Muscle of back (tissue), 11 donors: Measurements from ENCODE around the gene DNM2. TPM values are rescaled to one million over a fixed set of nuclear protein-coding genes. Genes with fewer than 3 reads are reported as not detected.
"Not testable (repeated sequence)": the region's sequence is repeated elsewhere in the genome, so short reads cannot be mapped to it uniquely, and the experiment has no call there.

Source experiments
- DNase-seq, 3 donors: peaks; one replicate each; pipeline versions ENCODE4 v3.0.0 to v3.0.0-alpha.2; 2013
- polyA plus RNA-seq, 10 donors: library from polyadenylated mRNA; unstranded; fragments of 120-200 nt; gene quantifications; one replicate each; pipeline ENCODE4 v1.2.1, GENCODE V29; 2013; ENCODE audit not compliant: insufficient read length in 10 of 10

Gene DNM2
- polyA plus RNA-seq, 10 donors = 60.7 to 83.2 (median 72.5) TPM

DNA sequence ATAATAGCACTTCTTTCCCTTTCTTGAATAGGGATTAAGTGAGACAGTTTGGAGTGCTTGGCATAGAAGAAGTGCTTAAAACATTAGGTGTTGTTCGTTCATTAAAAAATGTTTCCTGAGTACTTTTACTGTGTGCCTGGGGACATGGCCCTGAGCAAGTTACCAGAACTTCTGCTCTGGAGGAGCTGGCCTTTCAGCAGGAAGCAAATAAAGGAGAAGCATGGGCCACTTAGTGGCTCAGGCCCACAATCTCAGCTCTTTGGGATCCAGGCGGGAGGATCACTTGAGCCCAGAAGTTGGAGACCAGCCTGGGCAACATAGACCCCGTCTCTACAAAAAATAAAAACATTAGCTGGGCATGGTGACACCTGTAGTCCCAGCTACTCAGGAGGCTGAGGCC, 5.7 kb downstream of the DNM2 start:
- DNase-seq = no peak

- DNase-seq = no peak
These were observed 6.7 kb downstream of the DNM2 start for GRCh38 chr19:10724573-10725071.

GRCh38 chr19:10725415-10725814, 7.5 kb downstream of the DNM2 start:
- no peak for DNase-seq

GRCh38 chr19:10726268-10726667, 8.4 kb downstream of the DNM2 start:
- DNase-seq = no peak

DNA sequence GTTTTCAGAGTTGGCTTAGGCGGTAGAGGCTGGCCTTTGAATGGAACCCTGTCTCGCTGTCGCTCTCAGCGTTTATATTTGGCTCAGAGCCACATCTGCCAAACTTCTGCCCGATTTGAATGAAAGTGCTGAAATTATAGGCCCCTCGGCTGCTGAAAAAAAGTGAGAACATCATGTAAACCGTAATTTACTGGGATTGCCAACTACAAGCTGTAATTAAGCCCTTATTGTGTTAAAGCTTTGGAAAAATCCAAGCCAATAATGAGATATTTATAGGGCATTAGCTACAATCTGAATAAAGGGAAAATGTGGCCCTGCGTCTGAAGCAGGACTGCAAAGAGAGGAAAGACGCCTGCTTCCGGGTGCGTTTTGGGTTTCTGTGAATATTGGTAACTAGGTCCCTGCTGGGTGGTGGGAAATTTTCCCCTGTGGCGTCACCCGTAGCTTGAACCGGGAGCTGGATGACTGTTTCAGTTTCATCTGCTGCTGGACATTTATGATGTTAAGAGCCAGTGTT, 9.9 kb downstream of the DNM2 start:
- DNase-seq = no peak

GRCh38 chr19:10729411-10729810, 11.5 kb downstream of the DNM2 start:
- DNase-seq = no peak

DNA sequence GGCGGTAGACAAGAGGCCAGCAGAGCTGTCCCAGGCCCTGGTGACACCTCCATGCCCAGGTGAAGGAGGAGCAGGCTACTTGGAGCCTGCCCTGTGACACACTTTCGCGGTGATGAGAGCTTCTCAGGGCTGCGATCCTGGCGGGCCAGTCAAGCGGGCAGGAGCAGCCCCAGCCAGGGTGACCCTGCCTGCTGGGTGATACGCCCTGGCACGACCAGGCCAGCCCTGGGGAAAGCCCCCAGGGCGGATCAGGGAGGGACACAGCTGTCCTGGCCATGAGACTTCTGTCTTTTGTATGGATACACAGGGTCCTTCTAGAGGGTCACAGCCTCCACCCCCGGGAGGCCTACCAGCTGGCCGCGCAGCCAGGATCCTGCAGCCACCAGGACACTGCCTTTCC, 13.1 kb downstream of the DNM2 start:
- DNase-seq = no peak

- DNase-seq = no peak
These were observed 17.9 kb downstream of the DNM2 start for GRCh38 chr19:10735741-10736140.

- DNase-seq = no peak
These were observed 18.3 kb downstream of the DNM2 start for GRCh38 chr19:10736189-10736588.

GRCh38 chr19:10736916-10737551, 19.2 kb downstream of the DNM2 start:
- DNase-seq = no peak

- DNase-seq = no peak
These were observed 19.8 kb downstream of the DNM2 start for GRCh38 chr19:10737722-10738121.

DNA sequence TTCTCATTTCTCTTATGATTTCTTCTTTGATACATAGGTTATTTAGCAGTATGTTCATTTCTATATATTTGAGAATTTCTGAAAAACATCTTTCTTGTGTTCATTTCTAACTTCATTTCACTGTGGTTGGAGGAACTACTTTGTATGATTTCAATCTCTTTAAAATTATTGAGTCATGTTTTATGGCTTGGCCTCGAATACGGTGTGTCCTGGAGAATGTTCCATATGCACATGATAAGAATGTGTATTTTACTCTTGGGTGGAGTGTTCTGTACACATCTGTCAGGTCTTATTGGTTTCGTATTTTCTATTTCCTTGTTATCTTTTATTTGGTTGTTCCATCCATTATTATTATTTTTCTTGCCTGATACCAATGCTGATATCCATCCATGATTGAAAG, 22.9 kb downstream of the DNM2 start:
- no peak for DNase-seq

- no peak for DNase-seq
These were observed 24.6 kb downstream of the DNM2 start for GRCh38 chr19:10742476-10742875.

DNA sequence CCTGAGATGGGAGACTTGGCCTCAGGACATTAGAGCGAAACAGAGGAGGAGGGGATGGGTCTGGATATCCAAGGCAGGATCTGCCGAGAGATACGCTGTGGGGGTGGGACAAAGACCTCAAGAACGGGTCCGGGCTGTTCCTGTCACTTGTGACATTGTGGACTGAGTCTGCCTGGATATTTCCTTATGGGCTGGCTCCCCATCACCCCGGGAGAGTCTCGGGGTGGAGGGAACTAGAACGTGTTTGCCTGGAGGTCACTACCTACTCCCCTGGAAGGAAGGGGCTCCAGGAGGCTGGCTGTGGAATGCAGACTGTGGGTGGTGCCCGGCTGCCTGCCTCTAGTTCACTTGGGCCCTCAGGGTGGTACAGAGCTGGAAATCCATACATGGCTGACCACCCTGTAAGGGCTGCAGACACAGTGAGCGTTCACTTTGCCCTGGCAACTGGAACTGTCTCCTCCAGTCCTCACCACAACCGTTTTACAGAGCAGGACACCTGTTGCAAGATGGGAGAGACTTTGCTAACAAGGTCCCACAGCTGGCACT, 26.4 kb downstream of the DNM2 start:
- DNase-seq = no peak

DNA sequence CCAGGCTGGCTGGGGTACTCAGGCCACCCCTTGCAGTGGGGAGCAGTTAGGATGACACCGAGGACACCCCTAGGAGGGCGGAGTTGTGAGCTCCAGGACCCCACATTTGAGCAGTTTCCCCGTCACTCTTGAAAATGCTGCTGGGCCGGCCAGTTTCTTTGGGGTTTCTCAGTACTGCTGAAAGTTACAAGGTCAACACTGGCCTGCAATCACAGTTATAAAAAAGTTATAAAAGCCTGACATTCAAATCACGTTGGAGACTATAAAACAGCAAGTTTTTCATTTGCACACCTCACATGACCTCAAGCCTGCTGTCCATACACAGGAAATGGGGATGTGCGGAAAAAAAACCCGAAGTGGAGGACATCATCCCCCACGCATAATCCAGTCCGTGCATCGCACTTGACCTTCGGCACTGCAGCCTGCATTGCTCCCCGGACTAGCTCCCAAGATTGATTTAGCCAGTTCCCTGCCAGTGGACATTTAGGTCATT, 27.0 kb downstream of the DNM2 start:
- no peak for DNase-seq

DNA sequence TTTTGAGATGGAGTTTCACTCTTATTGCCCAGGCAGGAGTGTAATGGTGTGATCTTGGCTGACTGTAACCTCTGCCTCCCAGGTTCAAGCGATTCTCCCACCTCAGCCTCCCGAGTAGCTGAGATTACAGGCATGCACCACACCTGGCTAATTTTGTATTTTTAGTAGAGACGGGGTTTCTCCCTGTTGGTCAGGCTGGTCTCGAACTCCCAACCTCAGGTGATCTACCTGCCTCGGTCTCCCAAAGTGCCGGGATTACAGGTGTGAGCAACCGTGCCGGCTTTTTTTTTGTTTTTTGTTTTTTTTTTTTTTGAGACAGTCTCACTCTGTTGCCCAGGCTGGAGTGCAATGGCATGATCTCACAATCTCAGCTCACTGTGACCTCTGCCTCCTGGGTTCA, 28.6 kb downstream of the DNM2 start:
- not testable (repeated sequence) for DNase-seq

- DNase-seq = no peak
These were observed 29.4 kb downstream of the DNM2 start for GRCh38 chr19:10747271-10747670.

GRCh38 chr19:10747674-10748073, 29.8 kb downstream of the DNM2 start:
- no peak for DNase-seq

DNA sequence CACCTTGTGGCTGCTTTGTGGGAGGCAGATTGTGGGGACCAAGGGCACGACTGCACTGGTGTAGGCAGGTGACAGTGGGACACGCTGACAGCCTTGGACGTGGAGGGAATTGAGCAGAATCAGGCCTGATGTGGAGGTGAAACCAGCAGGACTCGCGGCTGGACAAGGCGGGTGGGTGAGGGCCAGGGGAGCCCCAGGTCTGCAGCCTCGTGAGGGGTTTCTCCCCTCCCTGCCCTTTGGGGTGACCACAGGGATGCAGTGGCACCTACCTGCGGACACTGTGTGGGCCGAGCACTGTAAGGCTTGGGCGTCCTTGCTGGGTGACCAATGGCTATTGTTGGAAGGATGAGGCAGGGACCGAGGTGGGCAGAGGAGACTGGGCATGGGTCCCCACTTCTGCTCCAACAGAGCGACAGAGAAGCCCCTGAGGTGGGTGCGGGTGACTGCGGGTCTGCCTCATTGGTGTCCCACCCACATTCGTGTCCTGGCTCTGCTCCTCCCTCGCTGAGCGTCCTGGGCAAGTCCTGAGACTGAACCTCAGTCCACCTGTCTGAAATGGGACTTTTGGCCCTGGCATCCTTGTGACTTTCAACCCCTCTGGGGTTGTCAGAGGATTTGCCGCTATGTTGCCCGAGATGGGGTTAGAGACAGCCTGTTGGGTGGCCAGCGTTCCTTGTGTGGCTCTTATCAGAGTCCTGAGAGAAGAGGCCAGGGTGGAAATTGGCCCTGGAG, 30.5 kb downstream of the DNM2 start:
- no peak for DNase-seq

DNA sequence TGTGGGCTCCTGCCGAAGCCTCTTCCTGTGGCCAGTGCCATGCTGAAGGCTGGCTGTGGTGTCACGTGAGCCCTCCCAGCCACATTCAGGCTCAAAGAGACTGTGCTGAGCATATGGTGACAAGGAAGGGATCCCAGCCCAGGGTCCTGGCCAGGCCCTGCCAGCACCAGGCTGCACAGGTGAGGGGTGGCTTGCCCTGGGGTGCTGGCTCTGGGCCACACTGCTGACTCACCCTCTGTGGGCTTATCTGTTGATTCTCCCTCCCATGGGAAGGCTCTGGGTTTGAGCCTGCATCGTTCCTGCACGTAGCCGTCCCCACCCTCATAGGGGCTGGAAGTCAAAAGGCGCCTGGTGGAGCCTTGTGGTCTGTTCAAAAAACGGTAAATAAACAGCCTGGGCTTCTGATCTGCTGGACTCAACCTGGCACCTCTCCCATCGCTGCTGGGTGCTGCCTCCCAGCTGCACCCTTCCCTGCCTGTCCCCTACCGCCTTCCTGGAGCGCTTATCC, 31.1 kb downstream of the DNM2 start:
- DNase-seq = no peak

GRCh38 chr19:10749435-10750384, 31.8 kb downstream of the DNM2 start:
- no peak for DNase-seq
